CD4-positive, alpha-beta T cell treated with Interleukin-10 for 1 hour (primary cell): Measurements from ENCODE around the gene SARS1.

Experiments
- DNase-seq: peaks from one replicate; pipeline ENCODE4 v3.0.0-alpha.2; 2020

SARS1 gene

DNA sequence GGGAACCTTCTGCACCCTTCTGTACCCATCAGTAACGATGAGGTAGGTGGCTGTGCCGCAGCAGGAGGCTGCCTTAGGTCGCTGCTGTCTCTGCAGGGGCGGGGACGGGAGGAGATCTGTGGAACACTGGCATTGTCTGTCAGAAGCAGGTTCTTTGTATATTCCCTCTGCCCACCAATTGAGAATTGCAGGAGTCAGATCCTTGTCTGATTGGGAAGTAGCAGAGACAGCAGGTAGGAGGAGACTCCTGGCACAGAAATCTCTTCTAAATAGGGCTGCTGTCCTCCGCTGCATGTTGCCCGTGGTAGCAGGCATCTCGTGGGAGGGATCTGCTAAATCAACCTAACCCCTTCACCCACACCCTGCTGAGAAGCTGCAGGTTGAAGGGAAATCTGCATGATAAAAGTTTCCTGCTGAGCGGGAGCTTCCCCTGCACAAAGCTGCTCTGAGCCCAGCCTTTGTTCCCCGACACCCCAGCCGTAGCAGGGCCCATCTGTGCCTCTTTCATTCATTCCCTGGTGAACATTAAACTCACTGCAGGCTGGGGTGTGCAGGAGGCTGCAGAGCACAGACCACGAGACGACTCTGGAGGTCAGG is 15.9 kb downstream of the SARS1 start:
- no peak for DNase-seq

DNA sequence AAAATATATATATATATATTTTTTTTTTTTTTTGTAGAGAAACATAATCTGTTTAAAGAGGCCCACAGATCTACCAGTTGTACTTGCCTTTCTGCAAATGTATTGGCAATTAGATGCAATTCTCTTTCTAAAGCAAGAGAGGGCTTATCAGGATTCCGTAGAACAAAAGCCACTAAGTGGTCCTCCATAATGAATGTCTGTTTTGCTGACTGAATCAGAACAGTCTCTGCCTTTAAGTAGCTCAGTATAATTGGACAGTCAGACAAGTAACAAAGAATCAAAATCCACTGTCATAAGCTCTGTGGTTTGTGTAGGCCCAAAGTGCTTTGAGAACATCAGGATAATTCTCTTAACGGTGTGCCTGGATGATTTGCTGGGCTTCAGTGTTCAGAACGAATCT is 17.3 kb downstream of the SARS1 start:
- DNase-seq: no peak

GRCh38 chr1:109235137-109235536 is 21.4 kb downstream of the SARS1 start:
- DNase-seq: no peak

DNA sequence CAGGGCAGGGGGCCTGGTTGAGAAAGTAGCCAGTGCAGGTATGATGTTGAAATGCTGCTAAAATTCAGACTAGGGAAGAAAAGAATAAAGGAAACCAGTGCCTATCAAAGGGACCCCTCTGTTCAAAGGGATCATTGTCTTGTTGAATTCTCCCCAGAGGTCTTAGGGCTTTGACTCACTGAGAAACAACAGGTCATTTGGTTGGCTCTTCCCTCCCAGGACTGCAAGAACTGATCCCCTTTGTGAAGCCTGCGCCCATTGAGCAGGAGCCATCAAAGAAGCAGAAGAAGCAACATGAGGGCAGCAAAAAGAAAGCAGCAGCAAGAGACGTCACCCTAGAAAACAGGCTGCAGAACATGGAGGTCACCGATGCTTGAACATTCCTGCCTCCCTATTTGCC is 23.8 kb downstream of the SARS1 start:
- no peak for DNase-seq

DNA sequence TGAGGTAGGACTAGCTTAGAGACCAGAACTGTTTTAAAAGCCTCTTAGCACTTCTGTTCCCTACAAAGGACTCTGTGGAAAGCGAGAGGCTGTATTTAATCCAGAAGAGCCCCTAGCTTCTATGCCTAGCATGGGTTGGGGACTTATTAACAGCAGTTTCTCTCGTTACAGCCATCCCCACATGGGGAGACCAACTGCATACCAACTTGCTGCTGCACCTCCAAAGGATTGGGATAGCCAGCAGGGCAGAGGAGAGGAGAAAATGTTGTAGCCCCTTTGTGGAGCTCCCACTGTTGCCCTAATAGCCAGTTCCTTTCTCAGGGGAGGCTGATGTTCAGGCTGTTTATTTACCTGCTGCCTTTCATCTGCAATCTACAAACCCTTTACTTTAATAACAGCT is 24.7 kb downstream of the SARS1 start:
- DNase-seq: no peak

GRCh38 chr1:109239047-109239408 is 25.3 kb downstream of the SARS1 start:
- DNase-seq: no peak

GRCh38 chr1:109239409-109240068 is 25.8 kb downstream of the SARS1 start:
- DNase-seq: peak; percentile 39

- peak; percentile 21 for DNase-seq
These were observed 26.7 kb downstream of the SARS1 start for GRCh38 chr1:109240158-109241152.

GRCh38 chr1:109241344-109241743 is 27.6 kb downstream of the SARS1 start:
- no peak for DNase-seq

DNA sequence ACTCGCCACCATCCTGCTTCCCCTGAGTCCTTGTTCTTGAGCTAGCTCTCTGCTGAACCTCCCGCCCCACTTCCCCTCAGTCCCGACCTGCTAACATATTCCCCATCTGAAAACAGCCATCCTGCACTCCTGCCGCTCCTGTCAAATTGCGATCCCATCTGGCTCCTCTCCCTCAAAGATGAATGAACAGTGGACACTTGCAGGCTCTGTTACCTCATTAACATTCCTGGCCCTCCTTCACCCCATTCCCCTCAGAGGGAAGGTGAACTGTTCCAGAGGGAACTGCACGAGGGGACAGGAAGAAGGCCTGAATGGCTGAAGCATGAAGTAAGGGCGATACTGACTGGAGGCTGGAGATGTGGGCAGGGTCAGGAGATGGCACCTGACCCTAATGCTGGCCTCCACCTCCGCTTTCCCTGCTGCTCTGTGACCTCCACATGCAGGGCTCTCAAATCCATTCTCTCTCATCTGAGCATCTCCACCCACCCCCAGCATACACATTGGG is 28.2 kb downstream of the SARS1 start:
- DNase-seq: no peak

- DNase-seq: no peak
These were observed 28.7 kb downstream of the SARS1 start for GRCh38 chr1:109242387-109242786.

DNA sequence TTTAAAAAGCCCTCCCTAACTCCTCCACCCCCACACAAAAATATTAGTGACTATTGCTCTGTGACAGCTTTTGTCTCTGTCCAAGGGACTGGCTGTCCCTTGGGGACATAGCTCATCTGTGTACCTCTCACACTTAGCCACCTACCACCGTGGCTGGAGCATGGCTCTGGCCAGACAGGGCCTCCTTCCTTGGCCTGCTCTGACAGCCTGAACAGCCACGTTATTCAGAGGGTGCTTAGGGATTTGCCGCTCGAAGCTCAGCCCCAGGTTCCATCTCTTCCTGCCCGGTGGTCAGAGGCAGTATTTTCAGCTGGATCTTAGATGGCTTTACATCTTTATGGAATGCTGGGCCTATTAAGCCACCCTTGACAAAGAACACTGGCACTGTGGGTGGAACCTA is 29.5 kb downstream of the SARS1 start:
- DNase-seq: no peak

DNA sequence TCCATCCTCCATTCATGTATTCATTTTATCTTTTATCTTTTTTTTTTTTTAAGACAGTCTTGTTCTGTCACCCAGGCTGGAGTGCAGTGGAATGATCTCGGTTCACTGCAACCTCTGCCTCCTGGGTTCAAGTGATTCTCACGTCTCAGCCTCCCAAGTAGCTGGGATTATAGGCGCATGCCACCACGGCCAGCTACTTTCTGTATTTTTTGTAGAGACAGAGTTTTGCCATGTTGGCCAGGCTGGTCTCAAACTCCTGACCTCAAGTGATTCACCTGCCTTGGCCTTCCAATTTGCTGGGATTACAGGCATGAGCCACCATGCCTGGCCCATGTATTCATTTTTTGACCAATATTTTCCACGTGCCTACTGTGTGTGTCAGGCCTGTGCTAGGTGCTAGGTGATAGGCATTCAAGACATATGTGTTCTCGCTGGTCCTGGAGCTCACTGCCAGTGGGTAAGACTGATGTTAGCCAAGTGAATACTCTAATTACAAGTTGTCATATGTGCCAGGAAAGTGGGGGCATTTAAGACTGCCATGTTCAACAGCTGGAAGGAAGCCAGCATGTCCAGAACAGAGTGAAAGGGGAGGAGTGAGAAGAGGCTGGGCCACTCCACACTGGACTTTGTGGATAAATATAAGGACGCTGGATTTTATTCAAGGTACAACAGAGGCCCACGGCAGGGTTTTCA is 30.3 kb downstream of the SARS1 start:
- DNase-seq: no peak

GRCh38 chr1:109246141-109246551 is 32.4 kb downstream of the SARS1 start:
- no peak for DNase-seq

DNA sequence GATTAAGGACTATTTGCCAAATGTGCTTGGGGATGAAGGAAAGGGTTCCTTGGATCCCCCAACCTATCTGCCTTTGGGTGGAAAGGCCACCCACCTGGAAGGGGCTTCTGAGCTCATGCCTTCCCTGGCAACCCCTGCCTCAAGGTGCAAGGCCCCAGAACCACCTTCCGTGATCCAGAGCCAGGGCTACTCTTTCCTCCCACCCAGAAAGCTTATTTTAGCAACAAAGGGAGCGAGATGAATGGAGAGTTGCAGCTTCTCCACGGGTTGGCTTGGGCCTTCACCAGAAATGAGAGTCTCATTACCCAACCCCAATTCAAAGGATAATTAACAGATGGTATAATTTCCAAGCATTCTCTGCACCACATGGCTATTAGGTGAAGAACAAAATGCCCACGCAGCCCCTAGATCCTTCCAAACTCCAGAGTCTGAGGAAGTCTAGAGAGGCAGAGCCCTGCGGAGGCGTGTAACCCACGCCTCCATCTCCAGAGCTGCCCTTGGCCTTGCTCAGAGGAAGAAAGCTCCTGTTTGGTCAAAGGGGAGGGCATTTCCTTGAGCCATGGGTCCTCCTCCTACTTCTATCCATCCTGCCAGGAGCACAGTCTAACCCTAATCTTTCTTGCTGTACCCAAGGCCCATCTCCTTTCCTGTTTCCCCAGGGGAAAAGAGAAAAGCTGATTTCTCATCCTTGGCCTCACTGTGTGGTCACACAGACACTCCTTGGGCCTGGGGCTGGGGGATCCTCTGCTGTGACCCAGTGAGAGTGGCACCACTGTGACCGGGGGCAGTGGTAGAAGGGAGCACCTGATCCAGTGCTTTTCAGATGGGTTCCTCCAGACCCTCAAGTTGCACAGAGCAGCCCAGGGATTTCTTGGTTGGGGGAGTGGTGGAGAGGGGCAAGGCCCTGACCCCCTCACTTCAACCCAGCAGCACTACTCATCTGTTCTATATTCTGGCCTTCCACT is 34.0 kb downstream of the SARS1 start:
- no peak for DNase-seq

GRCh38 chr1:109248444-109248796 is 34.7 kb downstream of the SARS1 start:
- no peak for DNase-seq

GRCh38 chr1:109248797-109249629 is 35.3 kb downstream of the SARS1 start, which contains the start of gene CELSR2:
CELSR2 (plus strand) TSS chr1:109249539; CDS start chr1:109250080, 541 bp downstream.
- peak; percentile 65 for DNase-seq

GRCh38 chr1:109249654-109250401 is 36.1 kb downstream of the SARS1 start:
- no peak for DNase-seq

- no peak for DNase-seq
These were observed 36.9 kb downstream of the SARS1 start for GRCh38 chr1:109250454-109251276.
